ENCODE data around the gene ZMYND8.
"Not testable (repeated sequence)": the region's sequence is repeated elsewhere in the genome, so short reads cannot be mapped to it uniquely, and the experiment has no call there.

Gene ZMYND8

GRCh38 chr20:47389867-47390347 is 33.4 kb upstream of the ZMYND8 start:
- H3K27ac ChIP-seq (ENCODE audit: low read depth, low read length), result no peak overlapping the region
- no peaks in the 10 kb centered on the region for H3K36me3 ChIP-seq (ENCODE audit: control insufficient read depth in 1 of 2, insufficient read depth in 2 of 2, low read length in 2 of 2)
- no peaks in the 10 kb centered on the region for H3K4me1 ChIP-seq (ENCODE audit: control insufficient read depth in 1 of 2, insufficient read depth in 2 of 2, low read length in 2 of 2)
- no peaks in the 10 kb centered on the region for H3K9me3 ChIP-seq (ENCODE audit: control insufficient read depth in 1 of 2, low read length in 2 of 2)
- no peak overlapping the region for H3K4me3 ChIP-seq (ENCODE audit: low read depth in 1 of 2, low read length in 2 of 2)
- H3K9ac ChIP-seq (ENCODE audit: low read depth in 1 of 2, low read length in 2 of 2), result no peak overlapping the region
- no peaks in the 10 kb centered on the region for H3K27me3 ChIP-seq (ENCODE audit: control insufficient read depth in 1 of 2, insufficient read depth in 2 of 2, low read length in 2 of 2)

- H3K36me3 ChIP-seq (ENCODE audit: control insufficient read depth in 1 of 2, insufficient read depth in 2 of 2, low read length in 2 of 2); H3K27ac ChIP-seq (ENCODE audit: low read depth, low read length); H3K4me3 ChIP-seq (ENCODE audit: low read depth in 1 of 2, low read length in 2 of 2); H3K9ac ChIP-seq (ENCODE audit: low read depth in 1 of 2, low read length in 2 of 2); H3K4me1 ChIP-seq (ENCODE audit: control insufficient read depth in 1 of 2, insufficient read depth in 2 of 2, low read length in 2 of 2); H3K9me3 ChIP-seq (ENCODE audit: control insufficient read depth in 1 of 2, low read length in 2 of 2); H3K27me3 ChIP-seq (ENCODE audit: control insufficient read depth in 1 of 2, insufficient read depth in 2 of 2, low read length in 2 of 2): not testable (repeated sequence)
Measured at GRCh38 chr20:47385968-47386367, 29.5 kb upstream of the ZMYND8 start.

GRCh38 chr20:47382746-47383415 is 26.4 kb upstream of the ZMYND8 start:
- no peak overlapping the region for H3K27ac ChIP-seq (ENCODE audit: low read depth, low read length)
- no peaks in the 10 kb centered on the region for H3K36me3 ChIP-seq (ENCODE audit: control insufficient read depth in 1 of 2, insufficient read depth in 2 of 2, low read length in 2 of 2)
- no peak overlapping the region for H3K9ac ChIP-seq (ENCODE audit: low read depth in 1 of 2, low read length in 2 of 2)
- no peaks in the 10 kb centered on the region for H3K9me3 ChIP-seq (ENCODE audit: control insufficient read depth in 1 of 2, low read length in 2 of 2)
- peaks cover 3% of the 10 kb centered on the region in 2 donors for H3K4me1 ChIP-seq (ENCODE audit: control insufficient read depth in 1 of 2, insufficient read depth in 2 of 2, low read length in 2 of 2)
- no peak overlapping the region for H3K4me3 ChIP-seq (ENCODE audit: low read depth in 1 of 2, low read length in 2 of 2)
- H3K27me3 ChIP-seq (ENCODE audit: control insufficient read depth in 1 of 2, insufficient read depth in 2 of 2, low read length in 2 of 2), result no peaks in the 10 kb centered on the region

GRCh38 chr20:47380481-47380880 is 24.0 kb upstream of the ZMYND8 start:
- Histone ChIP-seq H3K4me3 (ENCODE audit: low read depth in 1 of 2, low read length in 2 of 2) (no peak overlapping the region), H3K36me3 (ENCODE audit: control insufficient read depth in 1 of 2, insufficient read depth in 2 of 2, low read length in 2 of 2) (no peaks in the 10 kb centered on the region), H3K27me3 (ENCODE audit: control insufficient read depth in 1 of 2, insufficient read depth in 2 of 2, low read length in 2 of 2) (no peaks in the 10 kb centered on the region), H3K9ac (ENCODE audit: low read depth in 1 of 2, low read length in 2 of 2) (no peak overlapping the region), H3K9me3 (ENCODE audit: control insufficient read depth in 1 of 2, low read length in 2 of 2) (no peaks in the 10 kb centered on the region), H3K4me1 (ENCODE audit: control insufficient read depth in 1 of 2, insufficient read depth in 2 of 2, low read length in 2 of 2) (peaks cover 3% of the 10 kb centered on the region in 2 donors), H3K27ac (ENCODE audit: low read depth, low read length) (no peak overlapping the region)

GRCh38 chr20:47379433-47380150 is 23.1 kb upstream of the ZMYND8 start:
- H3K9me3 ChIP-seq (ENCODE audit: control insufficient read depth in 1 of 2, low read length in 2 of 2), result no peaks in the 10 kb centered on the region
- H3K27ac ChIP-seq (ENCODE audit: low read depth, low read length), result no peak overlapping the region
- no peaks in the 10 kb centered on the region for H3K27me3 ChIP-seq (ENCODE audit: control insufficient read depth in 1 of 2, insufficient read depth in 2 of 2, low read length in 2 of 2)
- no peak overlapping the region for H3K4me3 ChIP-seq (ENCODE audit: low read depth in 1 of 2, low read length in 2 of 2)
- no peaks in the 10 kb centered on the region for H3K36me3 ChIP-seq (ENCODE audit: control insufficient read depth in 1 of 2, insufficient read depth in 2 of 2, low read length in 2 of 2)
- H3K9ac ChIP-seq (ENCODE audit: low read depth in 1 of 2, low read length in 2 of 2), result no peak overlapping the region
- H3K4me1 ChIP-seq (ENCODE audit: control insufficient read depth in 1 of 2, insufficient read depth in 2 of 2, low read length in 2 of 2), result peaks cover 3% of the 10 kb centered on the region in 2 donors

GRCh38 chr20:47377122-47377722 is 20.7 kb upstream of the ZMYND8 start:
- Histone ChIP-seq H3K27me3 (ENCODE audit: control insufficient read depth in 1 of 2, insufficient read depth in 2 of 2, low read length in 2 of 2) (no peaks in the 10 kb centered on the region), H3K27ac (ENCODE audit: low read depth, low read length) (no peak overlapping the region), H3K4me1 (ENCODE audit: control insufficient read depth in 1 of 2, insufficient read depth in 2 of 2, low read length in 2 of 2) (no peaks in the 10 kb centered on the region), H3K9ac (ENCODE audit: low read depth in 1 of 2, low read length in 2 of 2) (no peak overlapping the region), H3K4me3 (ENCODE audit: low read depth in 1 of 2, low read length in 2 of 2) (no peak overlapping the region), H3K36me3 (ENCODE audit: control insufficient read depth in 1 of 2, insufficient read depth in 2 of 2, low read length in 2 of 2) (no peaks in the 10 kb centered on the region), H3K9me3 (ENCODE audit: control insufficient read depth in 1 of 2, low read length in 2 of 2) (no peaks in the 10 kb centered on the region)

- H3K9ac ChIP-seq (ENCODE audit: low read depth in 1 of 2, low read length in 2 of 2); H3K4me1 ChIP-seq (ENCODE audit: control insufficient read depth in 1 of 2, insufficient read depth in 2 of 2, low read length in 2 of 2); H3K9me3 ChIP-seq (ENCODE audit: control insufficient read depth in 1 of 2, low read length in 2 of 2); H3K27me3 ChIP-seq (ENCODE audit: control insufficient read depth in 1 of 2, insufficient read depth in 2 of 2, low read length in 2 of 2); H3K36me3 ChIP-seq (ENCODE audit: control insufficient read depth in 1 of 2, insufficient read depth in 2 of 2, low read length in 2 of 2); H3K4me3 ChIP-seq (ENCODE audit: low read depth in 1 of 2, low read length in 2 of 2); H3K27ac ChIP-seq (ENCODE audit: low read depth, low read length): not testable (repeated sequence)
Measured at GRCh38 chr20:47376096-47376643, 19.7 kb upstream of the ZMYND8 start.

- H3K4me1 ChIP-seq (ENCODE audit: control insufficient read depth in 1 of 2, insufficient read depth in 2 of 2, low read length in 2 of 2); H3K36me3 ChIP-seq (ENCODE audit: control insufficient read depth in 1 of 2, insufficient read depth in 2 of 2, low read length in 2 of 2); H3K27me3 ChIP-seq (ENCODE audit: control insufficient read depth in 1 of 2, insufficient read depth in 2 of 2, low read length in 2 of 2); H3K9me3 ChIP-seq (ENCODE audit: control insufficient read depth in 1 of 2, low read length in 2 of 2); H3K9ac ChIP-seq (ENCODE audit: low read depth in 1 of 2, low read length in 2 of 2); H3K4me3 ChIP-seq (ENCODE audit: low read depth in 1 of 2, low read length in 2 of 2); H3K27ac ChIP-seq (ENCODE audit: low read depth, low read length): not testable (repeated sequence)
Measured at GRCh38 chr20:47374121-47374520, 17.6 kb upstream of the ZMYND8 start.

GRCh38 chr20:47373206-47373733 is 16.8 kb upstream of the ZMYND8 start:
- no peaks in the 10 kb centered on the region for H3K9me3 ChIP-seq (ENCODE audit: control insufficient read depth in 1 of 2, low read length in 2 of 2)
- H3K36me3 ChIP-seq (ENCODE audit: control insufficient read depth in 1 of 2, insufficient read depth in 2 of 2, low read length in 2 of 2), result no peaks in the 10 kb centered on the region

More at GRCh38 chr20:47373206-47373733, 16.8 kb upstream of the ZMYND8 start:
- H3K27ac ChIP-seq (ENCODE audit: low read depth, low read length), result no peak overlapping the region
- no peaks in the 10 kb centered on the region for H3K4me1 ChIP-seq (ENCODE audit: control insufficient read depth in 1 of 2, insufficient read depth in 2 of 2, low read length in 2 of 2)
- H3K9ac ChIP-seq (ENCODE audit: low read depth in 1 of 2, low read length in 2 of 2), result no peak overlapping the region
- no peak overlapping the region for H3K4me3 ChIP-seq (ENCODE audit: low read depth in 1 of 2, low read length in 2 of 2)
- no peaks in the 10 kb centered on the region for H3K27me3 ChIP-seq (ENCODE audit: control insufficient read depth in 1 of 2, insufficient read depth in 2 of 2, low read length in 2 of 2)
